ENCODE results near the gene BCL7A. TPM values are rescaled to one million over a fixed set of nuclear protein-coding genes. Genes with fewer than 3 reads are reported as not detected.

Gene BCL7A
- total RNA-seq, 1 experiment from 2014 or later: 67.2 TPM

DNA sequence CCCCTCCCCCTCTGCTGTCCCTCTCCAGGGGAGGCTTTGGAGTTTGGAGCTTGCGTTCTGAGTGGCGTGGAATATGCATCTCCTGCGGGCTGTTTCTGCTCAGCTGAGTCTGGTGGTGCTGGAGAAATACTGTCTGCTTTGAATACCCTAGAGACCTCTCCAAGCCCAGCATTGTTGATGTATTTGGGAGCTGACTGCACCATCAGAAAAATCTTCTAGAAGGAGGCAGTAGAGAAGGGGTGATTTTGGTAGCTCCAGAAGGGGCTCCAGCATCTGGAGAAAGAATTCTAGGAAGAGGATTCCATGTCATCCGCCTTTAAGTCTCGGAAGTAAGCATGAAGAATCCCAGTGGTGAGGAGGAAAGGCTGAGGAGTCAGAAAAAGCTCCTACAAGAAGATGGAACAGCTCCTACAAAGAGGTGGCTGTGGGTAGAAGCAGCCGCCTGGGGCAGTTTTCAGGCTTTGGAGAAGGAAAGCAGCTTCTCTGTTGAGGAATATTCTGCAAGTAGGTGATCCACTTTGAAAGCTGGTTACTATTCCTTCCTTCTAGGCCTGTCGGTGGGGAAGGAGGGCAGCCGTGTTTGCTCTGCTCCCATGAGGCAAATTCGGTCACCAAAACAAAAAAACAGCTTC is 66.6 kb downstream of the BCL7A start:
- Histone ChIP-seq H3K27me3 (ENCODE audit: low read length) (no peaks in the 10 kb centered on the region), H3K27ac (ENCODE audit: low read length) (peak overlapping the region; percentile 7; the same call in 1 of the 2 replicates), H3K4me1 (ENCODE audit: low read length) (peaks cover 25% of the 10 kb centered on the region), H3K9me3 (ENCODE audit: low read length) (no peaks in the 10 kb centered on the region), H4K20me1 (ENCODE audit: insufficient read depth, low read depth, low read length) (0 out of 2 replicates have a peak, but pooled peaks cover 4% of the 10 kb centered on the region), H3K4me3 (ENCODE audit: low read length) (no peak overlapping the region), H3K9ac (ENCODE audit: low read length) (no peak overlapping the region), H3K9me2 (replicated peaks; ENCODE audit: insufficient read depth, low read length) (no peaks in the 10 kb centered on the region), H2AFZ (ENCODE audit: low read length) (no peak overlapping the region), H3K36me3 (ENCODE audit: insufficient read depth, low read length) (peaks cover 35% of the 10 kb centered on the region), H3K4me2 (ENCODE audit: low read depth, low read length, poor library complexity, severe bottlenecking) (no peak overlapping the region), H3K79me2 (ENCODE audit: low read length) (peaks cover 94% of the 10 kb centered on the region)
- DNase-seq: no peak

DNA sequence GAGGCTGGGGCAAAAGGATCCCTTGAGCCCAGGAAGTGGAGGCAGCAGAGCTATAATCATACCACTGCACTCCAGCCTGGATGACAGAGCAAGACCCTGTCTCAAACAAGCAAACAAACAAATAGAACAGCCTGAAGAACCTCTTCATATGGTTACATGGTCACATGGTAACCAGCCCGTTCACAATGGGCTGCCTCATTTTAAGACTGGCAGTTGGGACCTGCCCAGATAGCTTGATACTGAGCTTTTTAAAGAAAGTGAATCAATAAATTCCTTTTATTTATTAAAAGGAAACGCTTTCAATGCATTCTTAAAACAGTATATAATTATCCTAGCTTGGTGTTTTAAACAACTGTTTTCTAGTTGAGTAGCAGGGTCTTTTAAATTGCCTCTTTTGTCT is 67.4 kb downstream of the BCL7A start:
- Histone ChIP-seq H3K36me3 (ENCODE audit: insufficient read depth, low read length) (peaks cover 35% of the 10 kb centered on the region), H3K27me3 (ENCODE audit: low read length) (no peaks in the 10 kb centered on the region), H3K9ac (ENCODE audit: low read length) (no peak overlapping the region), H3K79me2 (ENCODE audit: low read length) (peaks cover 94% of the 10 kb centered on the region), H3K4me1 (ENCODE audit: low read length) (peaks cover 21% of the 10 kb centered on the region), H4K20me1 (ENCODE audit: insufficient read depth, low read depth, low read length) (peaks cover 4% of the 10 kb centered on the region; the same call in 1 of the 2 replicates), H3K9me2 (replicated peaks; ENCODE audit: insufficient read depth, low read length) (no peaks in the 10 kb centered on the region), H3K9me3 (ENCODE audit: low read length) (no peaks in the 10 kb centered on the region), H2AFZ (ENCODE audit: low read length) (no peak overlapping the region), H3K4me2 (ENCODE audit: low read depth, low read length, poor library complexity, severe bottlenecking) (no peak overlapping the region), H3K27ac (ENCODE audit: low read length) (peak overlapping the region; percentile 29; the same call in 1 of the 2 replicates), H3K4me3 (ENCODE audit: low read length) (no peak overlapping the region)
- no peak for DNase-seq

DNA sequence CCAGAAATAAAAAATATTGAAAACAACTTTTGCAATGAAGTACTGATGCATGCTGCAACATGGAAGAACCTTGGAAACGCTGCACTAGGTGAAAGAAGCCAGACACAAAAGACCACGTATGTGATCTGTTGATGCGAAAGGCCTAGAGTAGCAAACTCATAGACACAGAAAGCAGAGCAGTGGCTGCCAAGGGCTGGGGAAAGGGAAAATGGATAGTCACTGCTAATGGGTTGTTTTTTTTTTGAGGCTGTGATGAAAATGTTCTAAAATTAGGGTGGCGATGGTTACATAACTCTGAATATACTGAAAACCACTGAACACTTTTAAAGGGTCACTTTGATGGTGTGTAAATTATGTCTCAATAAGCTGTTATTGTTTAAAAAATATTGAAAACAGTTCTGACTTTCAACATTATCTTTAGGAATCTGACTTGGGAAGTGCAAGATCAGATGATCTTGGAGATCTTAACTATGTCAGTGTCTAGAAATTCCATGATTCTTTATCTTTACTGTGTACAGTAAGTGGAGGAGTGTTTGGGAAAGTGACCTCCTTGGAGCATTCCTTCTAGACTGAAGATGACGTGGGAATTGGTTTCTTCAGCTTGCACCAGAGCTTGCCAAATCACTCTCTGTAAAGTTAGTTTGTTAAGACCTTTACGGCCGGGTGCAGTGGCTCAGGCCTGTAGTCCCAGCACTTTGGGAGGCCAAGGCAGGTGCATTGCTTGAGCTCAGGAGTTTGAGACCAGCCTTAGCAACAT is 69.3 kb downstream of the BCL7A start:
- Histone ChIP-seq H3K4me1 (ENCODE audit: low read length) (peaks cover 21% of the 10 kb centered on the region), H3K9me2 (replicated peaks; ENCODE audit: insufficient read depth, low read length) (no peaks in the 10 kb centered on the region), H3K27ac (ENCODE audit: low read length) (no peak overlapping the region)

DNA sequence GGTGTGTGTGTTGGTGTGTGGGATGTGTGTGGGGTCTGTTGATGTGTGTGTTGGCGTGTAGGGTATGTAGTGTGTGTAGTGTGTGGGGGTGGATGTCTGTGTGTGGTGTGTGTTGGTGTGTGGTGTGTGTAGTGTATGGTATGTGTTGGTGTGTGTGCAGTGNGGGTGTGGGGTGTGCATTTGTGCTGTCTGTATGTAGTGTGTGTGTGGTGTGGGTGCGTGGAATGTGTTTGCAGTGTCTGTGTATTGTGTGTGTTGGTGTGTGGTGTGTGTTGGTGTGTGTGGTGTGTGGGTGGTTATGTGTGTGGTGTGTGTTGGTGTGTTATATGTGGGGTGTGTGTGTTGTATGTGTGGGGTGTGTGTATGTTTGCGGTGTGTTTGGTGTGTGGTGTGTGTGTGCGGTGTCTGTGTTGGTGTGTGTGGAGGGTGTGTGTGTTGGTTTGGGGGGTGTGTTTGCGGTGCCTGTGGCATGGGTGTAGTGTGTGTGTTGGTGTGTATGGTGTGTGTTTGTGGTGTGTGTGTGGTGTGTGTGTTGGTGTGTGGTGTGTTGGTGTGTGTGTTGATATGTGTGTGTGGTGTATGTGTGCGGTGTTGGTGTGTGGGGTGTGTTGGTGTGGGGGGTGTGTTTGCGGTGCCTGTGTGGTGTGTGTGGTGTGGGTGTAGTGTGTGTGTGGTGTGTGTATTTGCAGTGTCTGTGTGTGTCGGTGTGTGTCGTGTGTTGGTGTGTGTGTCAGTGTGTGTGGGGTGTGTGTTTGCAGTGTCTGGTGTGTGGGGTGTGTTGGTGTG is 71.6 kb downstream of the BCL7A start:
- Histone ChIP-seq H3K79me2 (ENCODE audit: low read length) (peaks cover 94% of the 10 kb centered on the region), H3K9ac (ENCODE audit: low read length) (no peak overlapping the region), H3K4me3 (ENCODE audit: low read length) (no peak overlapping the region), H3K27ac (ENCODE audit: low read length) (no peak overlapping the region), H3K4me2 (ENCODE audit: low read depth, low read length, poor library complexity, severe bottlenecking) (no peak overlapping the region), H3K4me1 (ENCODE audit: low read length) (peaks cover 14% of the 10 kb centered on the region), H3K27me3 (ENCODE audit: low read length) (no peaks in the 10 kb centered on the region), H3K36me3 (ENCODE audit: insufficient read depth, low read length) (peaks cover 20% of the 10 kb centered on the region), H3K9me3 (ENCODE audit: low read length) (no peaks in the 10 kb centered on the region), H2AFZ (ENCODE audit: low read length) (no peak overlapping the region), H4K20me1 (ENCODE audit: insufficient read depth, low read depth, low read length) (peaks cover 6% of the 10 kb centered on the region; the same call in 1 of the 2 replicates), H3K9me2 (replicated peaks; ENCODE audit: insufficient read depth, low read length) (no peaks in the 10 kb centered on the region)
- peak; percentile 31 for DNase-seq

More for the DNA sequence above, 69.3 kb downstream of the BCL7A start:
- Histone ChIP-seq H3K4me3 (ENCODE audit: low read length) (no peak overlapping the region), H3K4me2 (ENCODE audit: low read depth, low read length, poor library complexity, severe bottlenecking) (no peak overlapping the region), H3K27me3 (ENCODE audit: low read length) (no peaks in the 10 kb centered on the region), H2AFZ (ENCODE audit: low read length) (no peak overlapping the region), H3K36me3 (ENCODE audit: insufficient read depth, low read length) (peaks cover 27% of the 10 kb centered on the region), H3K9me3 (ENCODE audit: low read length) (no peaks in the 10 kb centered on the region), H3K9ac (ENCODE audit: low read length) (no peak overlapping the region), H4K20me1 (ENCODE audit: insufficient read depth, low read depth, low read length) (peaks cover 6% of the 10 kb centered on the region; the same call in 1 of the 2 replicates), H3K79me2 (ENCODE audit: low read length) (peaks cover 96% of the 10 kb centered on the region)
- DNase-seq: peak; percentile 38

DNA sequence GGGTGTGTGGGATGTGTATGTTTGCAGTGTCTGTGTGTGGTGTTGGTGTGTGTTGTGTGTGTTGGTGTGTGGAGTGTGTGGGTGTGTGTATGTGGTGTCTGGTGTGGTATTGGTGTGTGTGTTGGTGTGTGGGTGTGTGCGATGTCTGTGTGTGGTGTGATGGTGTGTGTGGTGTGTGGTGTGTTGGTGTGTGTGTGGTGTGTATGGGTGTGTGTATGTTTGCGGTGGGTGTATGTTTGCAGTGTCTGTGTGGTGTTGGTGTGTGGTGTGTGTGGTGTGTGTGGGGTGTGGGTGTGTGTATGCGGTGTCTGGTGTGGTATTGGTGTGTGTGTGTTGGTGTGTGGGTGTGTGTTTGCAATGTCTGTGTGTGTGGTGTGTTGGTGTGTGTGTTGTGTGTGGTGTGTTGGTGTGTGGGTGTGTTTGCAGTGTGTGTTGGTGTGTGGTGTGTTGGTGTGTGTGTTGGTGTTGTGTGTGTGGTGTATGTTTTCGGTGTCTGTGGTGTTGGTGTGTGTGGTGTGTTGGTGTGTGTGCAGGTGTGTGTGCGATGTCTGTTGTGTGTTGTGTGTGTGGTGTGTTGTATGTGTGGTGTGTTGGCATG is 72.6 kb downstream of the BCL7A start:
- H3K4me1 ChIP-seq (ENCODE audit: low read length): peaks cover 14% of the 10 kb centered on the region

DNA sequence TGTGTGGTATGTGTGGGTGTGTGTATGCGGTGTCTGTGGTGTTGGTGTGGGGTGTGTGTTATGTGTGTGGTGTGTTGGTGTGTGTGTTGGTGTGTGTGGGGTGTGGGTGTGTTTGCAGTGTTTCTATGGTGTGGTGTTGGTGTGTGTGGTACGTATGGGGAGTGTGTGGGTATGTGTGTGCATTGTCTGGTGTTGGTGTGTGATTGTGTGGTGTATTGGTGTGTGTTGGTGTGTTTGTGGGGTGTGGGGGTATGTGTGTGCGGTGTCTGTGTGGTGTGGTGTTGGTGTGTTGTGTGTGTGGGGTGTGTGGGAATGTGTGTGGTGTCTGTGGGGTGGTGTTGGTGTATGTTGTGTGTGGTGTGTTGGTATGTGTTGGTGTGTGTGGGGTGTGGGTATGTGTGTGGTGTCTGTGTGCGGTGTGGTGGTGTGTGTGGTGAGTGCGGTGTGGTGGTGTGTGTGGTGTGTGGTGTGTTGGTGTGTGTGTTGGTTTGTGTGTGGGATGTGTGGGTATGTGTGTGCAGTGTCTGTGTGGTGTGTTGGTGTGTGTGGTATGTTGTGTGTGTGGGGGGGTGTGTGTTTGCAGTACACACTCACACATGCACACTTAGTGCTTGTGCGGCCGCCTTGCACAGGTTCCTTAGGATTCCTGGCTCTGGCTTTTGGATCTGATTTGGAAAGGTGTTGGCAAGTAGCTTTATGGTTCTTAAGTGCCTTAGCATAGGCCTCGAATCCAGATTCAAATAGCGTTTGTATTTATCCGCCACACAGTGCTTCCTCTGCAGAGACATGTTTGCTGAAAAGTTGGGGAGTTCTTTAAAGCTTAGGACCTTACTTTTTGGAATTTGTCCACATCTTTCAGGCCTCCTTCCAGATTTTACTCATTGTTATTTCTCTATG is 73.3 kb downstream of the BCL7A start:
- H3K4me1 ChIP-seq (ENCODE audit: low read length): peaks cover 18% of the 10 kb centered on the region
- H3K27me3 ChIP-seq (ENCODE audit: low read length): no peaks in the 10 kb centered on the region
- DNase-seq: peak; percentile 41
- peaks cover 9% of the 10 kb centered on the region; the same call in 1 of the 2 replicates for H3K36me3 ChIP-seq (ENCODE audit: insufficient read depth, low read length)
- peaks cover 95% of the 10 kb centered on the region for H3K79me2 ChIP-seq (ENCODE audit: low read length)
- no peaks in the 10 kb centered on the region for H3K9me3 ChIP-seq (ENCODE audit: low read length)
- H4K20me1 ChIP-seq (ENCODE audit: insufficient read depth, low read depth, low read length): peaks cover 6% of the 10 kb centered on the region; the same call in 1 of the 2 replicates
- H3K4me2 ChIP-seq (ENCODE audit: low read depth, low read length, poor library complexity, severe bottlenecking): no peak overlapping the region
- H3K27ac ChIP-seq (ENCODE audit: low read length): no peak overlapping the region
- H3K9ac ChIP-seq (ENCODE audit: low read length): no peak overlapping the region
- H3K9me2 ChIP-seq (replicated peaks; ENCODE audit: insufficient read depth, low read length): no peaks in the 10 kb centered on the region
- no peak overlapping the region for H2AFZ ChIP-seq (ENCODE audit: low read length)
- no peak overlapping the region for H3K4me3 ChIP-seq (ENCODE audit: low read length)

More for the DNA sequence above, 72.6 kb downstream of the BCL7A start:
- Histone ChIP-seq H3K4me3 (ENCODE audit: low read length) (no peak overlapping the region), H3K4me2 (ENCODE audit: low read depth, low read length, poor library complexity, severe bottlenecking) (no peak overlapping the region), H3K27ac (ENCODE audit: low read length) (no peak overlapping the region), H3K79me2 (ENCODE audit: low read length) (peaks cover 95% of the 10 kb centered on the region), H2AFZ (ENCODE audit: low read length) (no peak overlapping the region), H4K20me1 (ENCODE audit: insufficient read depth, low read depth, low read length) (peaks cover 6% of the 10 kb centered on the region; the same call in 1 of the 2 replicates), H3K9me3 (ENCODE audit: low read length) (no peaks in the 10 kb centered on the region), H3K9me2 (replicated peaks; ENCODE audit: insufficient read depth, low read length) (no peaks in the 10 kb centered on the region), H3K9ac (ENCODE audit: low read length) (no peak overlapping the region), H3K27me3 (ENCODE audit: low read length) (no peaks in the 10 kb centered on the region), H3K36me3 (ENCODE audit: insufficient read depth, low read length) (peaks cover 13% of the 10 kb centered on the region; the same call in 1 of the 2 replicates)
- peak; percentile 29 for DNase-seq

DNA sequence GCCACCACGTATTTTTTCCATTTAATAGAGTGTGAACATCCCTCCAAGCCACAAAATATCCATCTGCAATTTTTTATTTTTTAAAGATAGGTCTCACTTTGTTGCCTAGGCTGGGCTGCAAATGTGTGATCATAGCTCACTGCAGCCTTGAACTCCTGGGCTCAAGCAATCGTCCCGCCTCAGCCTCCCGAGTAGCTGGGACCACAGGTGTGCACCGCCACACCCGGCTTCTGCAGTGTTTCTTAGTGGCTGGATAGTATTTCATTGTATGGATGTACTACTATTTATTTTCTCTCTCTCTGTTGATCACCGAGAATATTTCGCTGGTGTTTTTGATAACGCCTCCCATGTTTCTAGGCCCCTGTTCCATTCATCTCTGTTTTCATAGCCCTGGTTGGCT is 74.3 kb downstream of the BCL7A start:
- Histone ChIP-seq H3K9me2 (replicated peaks; ENCODE audit: insufficient read depth, low read length) (no peaks in the 10 kb centered on the region), H3K27ac (ENCODE audit: low read length) (no peak overlapping the region), H3K9me3 (ENCODE audit: low read length) (no peaks in the 10 kb centered on the region), H3K9ac (ENCODE audit: low read length) (no peak overlapping the region), H3K4me1 (ENCODE audit: low read length) (peaks cover 28% of the 10 kb centered on the region), H3K4me3 (ENCODE audit: low read length) (no peak overlapping the region), H3K79me2 (ENCODE audit: low read length) (peaks cover 95% of the 10 kb centered on the region), H3K4me2 (ENCODE audit: low read depth, low read length, poor library complexity, severe bottlenecking) (no peak overlapping the region), H2AFZ (ENCODE audit: low read length) (no peak overlapping the region), H4K20me1 (ENCODE audit: insufficient read depth, low read depth, low read length) (peaks cover 6% of the 10 kb centered on the region; the same call in 1 of the 2 replicates), H3K27me3 (ENCODE audit: low read length) (no peaks in the 10 kb centered on the region), H3K36me3 (ENCODE audit: insufficient read depth, low read length) (0 out of 2 replicates have a peak, but pooled peaks cover 6% of the 10 kb centered on the region)
- DNase-seq: peak; percentile 32

All from Karpas-422 (cell line).